ENCODE measurements around the gene MARK3.

MARK3 gene

GRCh38 chr14:103456167-103456835, 71.1 kb downstream of the MARK3 start:
- POLR2A ChIA-PET = no interaction called here
- CTCF ChIA-PET = no interaction called here

GRCh38 chr14:103460415-103460814, 75.2 kb downstream of the MARK3 start:
- no peak for DNase-seq (ENCODE audit: extremely low spot score)
- TF ChIP-seq SUZ12 (IDR thresholded peaks at IDR 0.05) (no peak), ARNT (IDR thresholded peaks at IDR 0.05) (no peak), NFRKB (IDR thresholded peaks at IDR 0.05) (no peak), BHLHE40 (IDR thresholded peaks at IDR 0.05; ENCODE audit: borderline replicate concordance) (no peak), LEF1 (IDR thresholded peaks at IDR 0.05; ENCODE audit: borderline replicate concordance) (no peak), SP1 (IDR thresholded peaks at IDR 0.05) (no peak), ELF4 (IDR thresholded peaks at IDR 0.05) (no peak), PKNOX1 (IDR thresholded peaks at IDR 0.05) (no peak), FOXK2 (IDR thresholded peaks at IDR 0.05) (no peak), CTBP1 (IDR thresholded peaks at IDR 0.05; ENCODE audit: borderline replicate concordance) (no peak), FOXM1 (IDR thresholded peaks at IDR 0.05; ENCODE audit: borderline replicate concordance) (no peak), TARDBP (IDR thresholded peaks at IDR 0.05) (no peak), L3MBTL2 (conservative IDR thresholded peaks at IDR 0.05) (no peak), HDGF (IDR thresholded peaks at IDR 0.05; ENCODE audit: borderline replicate concordance) (no peak), FOXA1 (IDR thresholded peaks at IDR 0.05) (no peak), ZNF384 (IDR thresholded peaks at IDR 0.05) (no peak)
- CTCF ChIA-PET = interaction anchor here (0.7 to 0.9 kb wide), 2 partner anchors 40 to 69 kb away, joined by 3 read pairs; no protein-coding TSS in a partner anchor
- POLR2A ChIA-PET = interaction anchor here (0.6 kb wide), 1 partner anchor 11 kb away, joined by 3 read pairs; no protein-coding TSS in a partner anchor

More at GRCh38 chr14:103456167-103456835, 71.1 kb downstream of the MARK3 start:
- TF ChIP-seq ARNT (IDR thresholded peaks at IDR 0.05) = no peak
- TF ChIP-seq CTBP1 (IDR thresholded peaks at IDR 0.05; ENCODE audit: borderline replicate concordance) = no peak
- no peak for TF ChIP-seq NFRKB (IDR thresholded peaks at IDR 0.05)
- no peak for DNase-seq (ENCODE audit: extremely low spot score)

- no peak for DNase-seq (ENCODE audit: extremely low spot score)
- POLR2A ChIA-PET = no interaction called here
- CTCF ChIA-PET = no interaction called here
- TF ChIP-seq FOXA1 (IDR thresholded peaks at IDR 0.05) = no peak
- TF ChIP-seq FOXM1 (IDR thresholded peaks at IDR 0.05; ENCODE audit: borderline replicate concordance) = no peak
- TF ChIP-seq CTBP1 (IDR thresholded peaks at IDR 0.05; ENCODE audit: borderline replicate concordance) = no peak
- TF ChIP-seq TARDBP (IDR thresholded peaks at IDR 0.05) = no peak
- no peak for TF ChIP-seq PKNOX1 (IDR thresholded peaks at IDR 0.05)
- TF ChIP-seq FOXK2 (IDR thresholded peaks at IDR 0.05) = no peak
- no peak for TF ChIP-seq BHLHE40 (IDR thresholded peaks at IDR 0.05; ENCODE audit: borderline replicate concordance)
- TF ChIP-seq SP1 (IDR thresholded peaks at IDR 0.05) = no peak
- TF ChIP-seq L3MBTL2 (conservative IDR thresholded peaks at IDR 0.05) = no peak
- TF ChIP-seq SUZ12 (IDR thresholded peaks at IDR 0.05) = no peak
- TF ChIP-seq ARNT (IDR thresholded peaks at IDR 0.05) = no peak
- no peak for TF ChIP-seq ZNF384 (IDR thresholded peaks at IDR 0.05)
- TF ChIP-seq LEF1 (IDR thresholded peaks at IDR 0.05; ENCODE audit: borderline replicate concordance) = no peak
- no peak for TF ChIP-seq NFRKB (IDR thresholded peaks at IDR 0.05)
- no peak for TF ChIP-seq HDGF (IDR thresholded peaks at IDR 0.05; ENCODE audit: borderline replicate concordance)
- TF ChIP-seq ELF4 (IDR thresholded peaks at IDR 0.05) = no peak
Observed at GRCh38 chr14:103463149-103463548, 77.9 kb downstream of the MARK3 start.

GRCh38 chr14:103463851-103464250, 78.6 kb downstream of the MARK3 start:
- TF ChIP-seq FOXA1 (IDR thresholded peaks at IDR 0.05) = no peak
- no peak for TF ChIP-seq NFRKB (IDR thresholded peaks at IDR 0.05)
- no peak for TF ChIP-seq PKNOX1 (IDR thresholded peaks at IDR 0.05)
- TF ChIP-seq L3MBTL2 (conservative IDR thresholded peaks at IDR 0.05) = no peak
- no peak for TF ChIP-seq FOXK2 (IDR thresholded peaks at IDR 0.05)
- no peak for TF ChIP-seq BHLHE40 (IDR thresholded peaks at IDR 0.05; ENCODE audit: borderline replicate concordance)
- no peak for TF ChIP-seq TARDBP (IDR thresholded peaks at IDR 0.05)
- no peak for TF ChIP-seq SP1 (IDR thresholded peaks at IDR 0.05)
- no peak for TF ChIP-seq ELF4 (IDR thresholded peaks at IDR 0.05)
- no peak for TF ChIP-seq ARNT (IDR thresholded peaks at IDR 0.05)
- no peak for TF ChIP-seq ZNF384 (IDR thresholded peaks at IDR 0.05)
- no peak for TF ChIP-seq LEF1 (IDR thresholded peaks at IDR 0.05; ENCODE audit: borderline replicate concordance)
- TF ChIP-seq SUZ12 (IDR thresholded peaks at IDR 0.05) = no peak
- TF ChIP-seq CTBP1 (IDR thresholded peaks at IDR 0.05; ENCODE audit: borderline replicate concordance) = no peak
- no peak for TF ChIP-seq FOXM1 (IDR thresholded peaks at IDR 0.05; ENCODE audit: borderline replicate concordance)
- no peak for TF ChIP-seq HDGF (IDR thresholded peaks at IDR 0.05; ENCODE audit: borderline replicate concordance)
- POLR2A ChIA-PET = no interaction called here

GRCh38 chr14:103472939-103473338, 87.7 kb downstream of the MARK3 start:
- POLR2A ChIA-PET = no interaction called here

More at GRCh38 chr14:103463851-103464250, 78.6 kb downstream of the MARK3 start:
- CTCF ChIA-PET = interaction anchor here (0.7 kb wide), 1 partner anchor 510 kb away, joined by 7 read pairs; no protein-coding TSS in a partner anchor
- DNase-seq (ENCODE audit: extremely low spot score) = no peak

More at GRCh38 chr14:103472939-103473338, 87.7 kb downstream of the MARK3 start:
- CTCF ChIA-PET = no interaction called here
- no peak for TF ChIP-seq L3MBTL2 (conservative IDR thresholded peaks at IDR 0.05)
- TF ChIP-seq ARNT (IDR thresholded peaks at IDR 0.05) = no peak
- no peak for TF ChIP-seq SUZ12 (IDR thresholded peaks at IDR 0.05)
- TF ChIP-seq NFRKB (IDR thresholded peaks at IDR 0.05) = no peak
- no peak for TF ChIP-seq FOXA1 (IDR thresholded peaks at IDR 0.05)
- no peak for TF ChIP-seq ZNF384 (IDR thresholded peaks at IDR 0.05)
- no peak for TF ChIP-seq FOXK2 (IDR thresholded peaks at IDR 0.05)
- no peak for TF ChIP-seq PKNOX1 (IDR thresholded peaks at IDR 0.05)
- TF ChIP-seq SP1 (IDR thresholded peaks at IDR 0.05) = no peak
- TF ChIP-seq HDGF (IDR thresholded peaks at IDR 0.05; ENCODE audit: borderline replicate concordance) = no peak
- TF ChIP-seq BHLHE40 (IDR thresholded peaks at IDR 0.05; ENCODE audit: borderline replicate concordance) = no peak
- TF ChIP-seq ELF4 (IDR thresholded peaks at IDR 0.05) = no peak
- no peak for TF ChIP-seq TARDBP (IDR thresholded peaks at IDR 0.05)
- TF ChIP-seq CTBP1 (IDR thresholded peaks at IDR 0.05; ENCODE audit: borderline replicate concordance) = no peak
- TF ChIP-seq LEF1 (IDR thresholded peaks at IDR 0.05; ENCODE audit: borderline replicate concordance) = no peak
- TF ChIP-seq FOXM1 (IDR thresholded peaks at IDR 0.05; ENCODE audit: borderline replicate concordance) = no peak
- DNase-seq (ENCODE audit: extremely low spot score) = no peak

All from HEK293T (cell line).